CD4-positive, alpha-beta T cell treated with Interleukin-1 beta for 1 hour (primary cell): ENCODE measurements around the gene RDH11.

Experiments
- DNase-seq, 2 donors: peaks; one replicate each; pipeline ENCODE4 v3.0.0-alpha.2; 2020 to 2022

RDH11 gene

GRCh38 chr14:67645414-67645813, 50.1 kb downstream of the RDH11 start:
- no peak for DNase-seq

DNA sequence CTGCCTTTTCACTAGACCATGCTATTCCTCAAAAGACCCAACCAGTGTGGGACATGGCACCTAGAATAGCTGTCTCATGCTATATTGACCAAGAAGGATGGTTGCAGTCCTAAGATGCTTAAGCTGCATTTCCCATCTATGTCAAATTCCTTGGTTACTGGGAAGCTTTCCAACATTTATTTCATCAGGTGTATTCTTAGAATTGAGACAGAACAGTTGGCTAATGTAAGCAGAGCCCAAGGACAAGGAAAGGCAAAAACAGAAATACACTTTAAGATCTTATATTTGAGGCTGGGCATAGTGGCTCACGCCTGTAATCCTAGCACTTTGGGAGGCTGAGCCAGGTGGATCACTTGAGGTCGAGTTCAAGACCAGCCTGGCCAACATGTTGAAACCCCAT, 51.1 kb downstream of the RDH11 start:
- no peak for DNase-seq

- DNase-seq = no peak
Observed at GRCh38 chr14:67643713-67644112, 51.9 kb downstream of the RDH11 start.

GRCh38 chr14:67641902-67642749, 53.4 kb downstream of the RDH11 start:
- DNase-seq = no peak

GRCh38 chr14:67641480-67641879, 54.1 kb downstream of the RDH11 start:
- DNase-seq = no peak

DNA sequence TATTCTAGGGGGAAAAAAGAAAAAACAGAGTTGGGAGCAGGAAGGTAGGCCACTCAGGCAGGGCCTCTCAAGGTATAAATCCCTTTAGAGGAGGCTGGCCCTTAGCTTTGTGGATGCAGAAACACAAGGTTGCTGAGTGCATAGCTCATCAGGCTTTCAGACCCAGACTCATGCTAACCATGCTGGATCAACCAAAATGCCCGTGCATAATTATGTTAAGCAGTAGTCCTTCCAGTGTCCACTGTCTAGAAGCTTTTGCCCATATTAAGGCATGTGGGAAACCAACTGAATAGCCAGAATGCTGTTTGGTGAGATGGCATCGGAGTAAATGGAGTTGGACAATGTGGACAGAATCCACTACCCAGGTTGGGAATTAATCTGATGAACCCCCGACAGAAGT, 56.9 kb downstream of the RDH11 start:
- no peak for DNase-seq

- no peak for DNase-seq
Observed at GRCh38 chr14:67636361-67636919, 59.1 kb downstream of the RDH11 start.

DNA sequence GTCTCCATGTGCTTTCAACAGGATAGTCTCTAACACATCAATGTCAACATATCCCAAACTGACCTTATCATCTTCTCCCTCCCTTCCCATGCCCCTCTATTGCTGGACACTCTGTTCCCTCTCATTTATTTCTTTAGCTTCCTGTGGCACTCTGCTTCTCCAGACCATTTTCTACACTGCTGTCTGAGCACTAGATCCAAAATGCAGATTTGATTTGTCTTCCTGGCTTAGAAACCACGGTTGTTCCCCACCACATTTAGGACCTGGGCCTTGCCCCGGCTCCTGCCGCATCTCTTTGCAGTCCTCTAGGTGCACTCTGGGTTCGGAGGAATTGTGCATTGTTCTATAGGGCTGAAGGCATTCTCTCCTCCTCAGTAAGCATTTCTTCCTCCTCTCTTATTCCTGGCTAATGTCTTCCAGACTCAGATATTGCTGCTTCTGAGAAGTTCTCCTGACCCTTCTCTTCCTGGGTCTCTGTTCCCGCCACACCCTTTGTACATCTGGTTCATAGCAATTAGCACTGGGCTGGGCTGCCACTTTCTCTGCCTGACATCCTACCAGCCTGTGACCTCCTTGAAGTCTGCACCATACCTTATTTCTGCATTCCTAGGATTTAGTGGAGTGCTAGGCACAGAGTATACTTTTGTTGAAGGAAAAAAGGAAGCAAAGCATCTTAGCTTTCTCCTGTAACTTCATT, 62.0 kb downstream of the RDH11 start:
- no peak for DNase-seq

DNA sequence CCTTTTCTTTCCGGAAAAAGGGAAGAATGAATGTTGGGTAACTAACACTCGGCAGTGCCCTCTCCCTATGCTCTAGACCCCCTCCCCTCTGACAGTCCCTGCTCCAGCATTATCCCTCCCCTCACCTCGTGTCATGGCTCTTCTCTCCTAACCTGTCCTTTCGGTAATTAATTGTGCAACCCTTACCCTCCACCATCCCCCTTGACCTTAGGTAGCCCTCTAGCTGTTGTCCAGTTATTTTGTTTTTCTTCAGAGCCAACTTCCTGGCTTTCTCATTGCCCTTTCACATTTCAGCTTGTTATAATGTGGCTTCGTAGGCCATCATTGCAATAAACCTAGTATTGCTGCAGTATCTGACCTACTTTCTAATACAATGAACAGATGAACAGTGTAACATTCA, 64.6 kb downstream of the RDH11 start:
- DNase-seq = no peak

DNA sequence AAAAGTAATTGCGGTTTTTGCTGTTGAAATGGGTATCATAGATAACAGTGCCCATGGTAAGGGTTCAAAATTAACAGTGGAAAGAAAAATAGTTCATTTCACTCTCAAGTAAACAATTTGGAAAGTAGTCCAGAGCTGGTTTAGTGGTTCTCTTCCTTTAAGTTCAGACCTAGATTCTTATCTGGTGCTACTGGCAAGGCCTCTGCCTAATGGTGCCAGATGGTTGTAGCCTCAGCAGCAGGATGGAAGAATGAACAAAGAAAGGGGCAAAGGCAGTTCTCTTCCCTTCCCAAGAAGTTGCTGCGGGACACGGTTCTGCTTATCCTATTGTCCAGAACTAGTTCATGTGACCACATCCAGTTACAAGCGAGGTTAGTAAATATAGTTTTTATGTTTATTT, 65.4 kb downstream of the RDH11 start:
- no peak for DNase-seq

- no peak for DNase-seq
Observed at GRCh38 chr14:67627519-67627918, 68.0 kb downstream of the RDH11 start.
